Osteocyte (in vitro differentiated cells): Measurements from ENCODE around the gene RRAD. TPM values are rescaled to one million over a fixed set of nuclear protein-coding genes. Genes with fewer than 3 reads are reported as not detected.

Source experiments
- DNase-seq: peaks from one replicate; pipeline ENCODE4 v3.0.0; 2021; ENCODE audit warnings: mixed read lengths; ENCODE audit not compliant: unreplicated experiment; ENCODE audit errors: extremely low spot score
- H3K27ac Mint-ChIP-seq: one replicate; pipeline ENCODE4 v1.8.0; 2021; ENCODE audit warnings: mild to moderate bottlenecking, mixed read lengths; ENCODE audit not compliant: unreplicated experiment
- H3K27me3 Mint-ChIP-seq: one replicate; pipeline ENCODE4 v1.8.0; 2021; ENCODE audit warnings: mixed read lengths; ENCODE audit not compliant: unreplicated experiment
- H3K36me3 Mint-ChIP-seq: one replicate; pipeline ENCODE4 v1.8.0; 2021; ENCODE audit warnings: mixed read lengths; ENCODE audit not compliant: unreplicated experiment
- H3K4me1 Mint-ChIP-seq: one replicate; pipeline ENCODE4 v1.8.0; 2021; ENCODE audit warnings: mixed read lengths; ENCODE audit not compliant: unreplicated experiment
- H3K4me3 Mint-ChIP-seq: one replicate; pipeline ENCODE4 v1.8.0; 2021; ENCODE audit warnings: mild to moderate bottlenecking, moderate library complexity, mixed read lengths; ENCODE audit not compliant: unreplicated experiment
- H3K9me3 Mint-ChIP-seq: one replicate; pipeline ENCODE4 v1.8.0; 2021; ENCODE audit warnings: mixed read lengths; ENCODE audit not compliant: unreplicated experiment
- total RNA-seq: library from RNA; stranded (reverse); gene quantifications from 2 replicates; pipeline ENCODE4 v1.2.1, GENCODE V29; 2021
- TF ChIP-seq, protein P1 (sequence below): fragments of 200-600 bp; sonication (generic); IDR thresholded peaks from 2 replicates; pipeline ENCODE4 v1.5.0; 2021; ENCODE audit warnings: antibody characterized with exemption, mild to moderate bottlenecking, moderate library complexity

RRAD gene
- total RNA-seq, 1 donor from 2014 or later = 0.89 TPM

DNA sequence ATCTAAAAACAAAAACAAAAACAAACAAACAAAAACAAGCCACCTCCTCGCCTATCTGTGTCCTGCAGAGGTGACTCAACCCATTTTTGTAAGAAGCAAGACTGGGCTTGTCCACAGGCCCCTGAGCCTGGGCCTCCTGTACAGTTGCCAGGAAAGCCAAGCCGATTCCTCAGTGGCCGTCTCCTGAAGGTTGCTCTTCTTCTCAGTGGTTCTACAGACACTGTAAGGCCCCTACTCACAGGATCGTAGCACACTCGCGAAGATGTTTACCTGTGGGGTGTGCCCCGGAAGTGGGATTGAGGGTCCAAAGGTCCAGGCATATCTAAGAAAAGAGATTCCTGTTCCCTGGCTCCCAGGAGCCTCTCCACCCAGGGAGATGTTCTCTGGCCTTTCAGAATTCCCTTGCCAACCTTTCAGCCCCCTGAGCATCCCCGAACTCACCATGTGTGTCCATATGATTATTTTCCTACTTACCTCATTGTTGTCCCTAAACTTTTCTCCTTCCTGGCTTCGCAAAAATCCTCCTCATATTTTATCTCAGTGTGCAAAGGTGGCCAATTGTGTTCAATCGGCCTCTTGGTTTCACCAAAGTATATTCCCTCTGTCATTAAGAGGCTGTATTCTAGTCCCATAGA is 28.2 kb upstream of the RRAD start:
- H3K36me3 Mint-ChIP-seq = peaks cover 3% of the 10 kb centered on the region
- no peak overlapping the region for H3K27ac Mint-ChIP-seq
- H3K27me3 Mint-ChIP-seq = peaks cover 30% of the 10 kb centered on the region
- no peaks in the 10 kb centered on the region for H3K4me1 Mint-ChIP-seq
- TF ChIP-seq, protein P1, sequence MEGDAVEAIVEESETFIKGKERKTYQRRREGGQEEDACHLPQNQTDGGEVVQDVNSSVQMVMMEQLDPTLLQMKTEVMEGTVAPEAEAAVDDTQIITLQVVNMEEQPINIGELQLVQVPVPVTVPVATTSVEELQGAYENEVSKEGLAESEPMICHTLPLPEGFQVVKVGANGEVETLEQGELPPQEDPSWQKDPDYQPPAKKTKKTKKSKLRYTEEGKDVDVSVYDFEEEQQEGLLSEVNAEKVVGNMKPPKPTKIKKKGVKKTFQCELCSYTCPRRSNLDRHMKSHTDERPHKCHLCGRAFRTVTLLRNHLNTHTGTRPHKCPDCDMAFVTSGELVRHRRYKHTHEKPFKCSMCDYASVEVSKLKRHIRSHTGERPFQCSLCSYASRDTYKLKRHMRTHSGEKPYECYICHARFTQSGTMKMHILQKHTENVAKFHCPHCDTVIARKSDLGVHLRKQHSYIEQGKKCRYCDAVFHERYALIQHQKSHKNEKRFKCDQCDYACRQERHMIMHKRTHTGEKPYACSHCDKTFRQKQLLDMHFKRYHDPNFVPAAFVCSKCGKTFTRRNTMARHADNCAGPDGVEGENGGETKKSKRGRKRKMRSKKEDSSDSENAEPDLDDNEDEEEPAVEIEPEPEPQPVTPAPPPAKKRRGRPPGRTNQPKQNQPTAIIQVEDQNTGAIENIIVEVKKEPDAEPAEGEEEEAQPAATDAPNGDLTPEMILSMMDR = no peak
- H3K4me3 Mint-ChIP-seq = no peak overlapping the region
- DNase-seq = no peak
- H3K9me3 Mint-ChIP-seq = peaks cover 9% of the 10 kb centered on the region

DNA sequence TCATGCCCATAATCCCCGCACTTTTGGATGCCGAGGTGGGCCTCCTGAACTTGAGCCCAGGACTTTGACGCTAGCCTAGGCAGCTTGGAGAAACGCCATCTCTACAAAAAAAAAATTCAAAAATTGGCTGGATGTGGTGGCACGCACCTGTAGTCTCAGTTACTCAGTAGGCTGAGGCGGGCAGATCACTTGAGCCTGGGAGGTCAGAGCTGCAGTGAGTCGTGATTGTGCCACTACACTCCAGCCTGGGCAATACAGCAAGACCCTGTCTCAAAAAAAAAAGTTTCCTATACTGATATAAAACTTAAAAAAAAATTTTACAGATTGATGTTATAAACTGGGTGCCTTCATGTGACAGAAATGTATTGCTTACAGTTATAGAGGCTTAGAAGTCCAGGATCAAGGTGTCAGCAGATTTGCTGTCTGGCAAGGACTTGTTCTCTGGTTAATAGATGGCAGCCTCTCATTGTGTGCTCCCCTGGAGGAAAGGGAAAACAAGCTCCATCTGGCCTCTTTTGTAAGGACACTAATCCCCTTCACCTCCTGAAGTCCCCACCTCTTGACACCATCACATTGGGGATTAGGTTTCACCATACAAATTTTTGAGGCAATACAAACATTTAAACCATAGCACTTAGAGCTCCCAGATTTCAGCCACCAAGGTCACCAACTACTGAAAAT is 27.2 kb upstream of the RRAD start:
- H3K27ac Mint-ChIP-seq = no peak overlapping the region
- no peak for DNase-seq

DNA sequence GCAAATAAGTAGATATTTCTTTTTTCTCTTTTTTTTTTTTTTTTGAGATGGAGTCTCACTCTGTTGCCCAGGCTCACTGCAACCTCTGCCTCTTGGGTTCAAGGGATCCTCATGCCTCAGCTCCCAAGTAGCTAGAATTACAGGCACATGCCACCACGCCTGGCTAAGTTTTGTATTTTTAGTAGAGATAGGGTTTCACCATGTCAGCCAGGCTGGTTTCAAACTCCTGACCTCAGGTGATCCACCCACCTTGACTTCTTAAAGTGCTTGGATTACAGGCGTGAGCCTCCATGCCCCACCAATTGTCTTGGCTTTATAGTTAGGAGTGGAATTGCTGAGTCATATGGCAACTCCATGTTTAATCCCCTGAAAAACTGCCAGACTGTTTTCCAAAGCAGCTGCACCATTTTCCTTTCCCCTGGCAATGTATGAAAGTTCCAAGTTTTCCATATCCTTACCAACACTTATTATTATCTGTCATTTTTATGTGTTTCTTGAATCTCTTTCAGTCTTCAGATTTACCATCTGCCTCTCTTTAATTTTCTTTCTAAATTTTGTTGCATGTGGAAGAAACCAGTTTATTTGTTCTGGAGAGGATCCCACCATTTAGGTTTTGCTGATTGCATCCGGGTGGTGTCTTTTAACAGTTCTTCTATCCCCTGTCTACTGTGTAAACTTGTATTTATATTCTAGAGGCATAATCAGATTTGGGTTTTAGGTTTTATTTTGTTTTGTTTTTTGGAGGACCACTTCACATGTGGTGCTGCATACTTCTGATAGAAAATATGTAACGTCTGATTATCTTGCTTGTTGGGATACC is 25.8 kb upstream of the RRAD start:
- TF ChIP-seq, protein P1 = no peak
- peaks cover 21% of the 10 kb centered on the region for H3K27me3 Mint-ChIP-seq
- H3K9me3 Mint-ChIP-seq = peaks cover 9% of the 10 kb centered on the region
- DNase-seq = no peak
- H3K4me1 Mint-ChIP-seq = no peaks in the 10 kb centered on the region
- no peak overlapping the region for H3K4me3 Mint-ChIP-seq
- H3K36me3 Mint-ChIP-seq = peaks cover 3% of the 10 kb centered on the region
- no peak overlapping the region for H3K27ac Mint-ChIP-seq

More for the DNA sequence above, 27.2 kb upstream of the RRAD start:
- H3K9me3 Mint-ChIP-seq = peaks cover 9% of the 10 kb centered on the region
- no peak overlapping the region for H3K4me3 Mint-ChIP-seq
- no peaks in the 10 kb centered on the region for H3K4me1 Mint-ChIP-seq
- TF ChIP-seq, protein P1 = no peak
- H3K36me3 Mint-ChIP-seq = peaks cover 3% of the 10 kb centered on the region
- peaks cover 22% of the 10 kb centered on the region for H3K27me3 Mint-ChIP-seq

DNA sequence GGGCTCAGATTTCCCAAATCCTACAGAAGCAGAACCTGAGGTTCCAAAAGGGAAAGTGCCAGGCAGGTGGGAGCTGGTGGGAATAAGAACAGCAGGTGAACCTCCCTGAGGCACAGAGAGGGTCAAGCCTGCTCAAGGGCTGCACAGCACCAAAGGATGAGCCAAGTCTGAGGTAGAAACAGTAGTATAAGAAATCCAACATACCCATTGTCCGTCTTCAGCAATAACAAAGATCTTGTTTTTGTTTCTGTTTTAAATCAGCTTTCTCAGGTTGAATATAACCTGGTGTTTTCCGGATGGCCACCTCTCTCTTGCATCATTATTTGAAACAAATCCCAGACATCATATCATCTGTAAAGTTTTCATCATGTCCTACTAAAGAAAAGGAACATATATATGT is 25.1 kb upstream of the RRAD start:
- Mint-ChIP-seq H3K9me3 (peaks cover 9% of the 10 kb centered on the region), H3K27me3 (peaks cover 21% of the 10 kb centered on the region), H3K27ac (no peak overlapping the region), H3K4me3 (no peak overlapping the region), H3K4me1 (no peaks in the 10 kb centered on the region), H3K36me3 (peaks cover 3% of the 10 kb centered on the region)
- DNase-seq = no peak
- TF ChIP-seq, protein P1 = no peak

DNA sequence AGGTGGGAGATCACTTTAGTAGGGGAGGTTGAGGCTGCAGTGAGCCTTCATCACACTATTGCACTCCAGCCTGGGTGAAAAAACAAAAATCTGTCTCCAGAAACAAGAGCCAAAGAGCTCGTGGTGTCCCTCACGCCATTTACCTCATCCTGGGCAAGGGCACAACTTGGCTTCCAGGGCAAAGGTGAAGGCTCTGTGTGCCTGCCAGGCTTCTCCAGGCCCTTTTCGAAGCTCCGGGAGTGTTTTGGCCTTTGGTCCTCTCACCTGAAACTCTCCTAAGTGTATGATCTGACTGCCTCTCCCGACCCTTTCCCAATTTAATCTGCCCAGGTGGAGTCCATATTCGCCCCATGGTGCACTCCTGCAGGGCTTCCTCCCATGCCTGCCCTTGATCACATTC is 24.1 kb upstream of the RRAD start:
- DNase-seq = no peak
- Mint-ChIP-seq H3K4me1 (no peaks in the 10 kb centered on the region), H3K36me3 (peaks cover 3% of the 10 kb centered on the region), H3K27me3 (peaks cover 21% of the 10 kb centered on the region), H3K9me3 (peaks cover 9% of the 10 kb centered on the region), H3K27ac (no peak overlapping the region), H3K4me3 (no peak overlapping the region)
- TF ChIP-seq, protein P1 = no peak
